Breast epithelium (tissue), 4 donors: ENCODE results near the gene KIAA2012. TPM values are rescaled to one million over a fixed set of nuclear protein-coding genes. Genes with fewer than 3 reads are reported as not detected.

ENCODE experiments used
- DNase-seq, 2 donors: peaks; one replicate each; pipeline ENCODE4 v3.0.0-alpha.2; 2019; ENCODE audit warnings: low spot score in 2 of 2
- H3K27ac ChIP-seq, 2 donors: fragments of 200-600 bp; sonication (generic) in 1 of 2; one replicate each; pipeline ENCODE4 v1.5.1; 2016 to 2019; ENCODE audit warnings: mild to moderate bottlenecking in 1 of 2
- H3K27me3 ChIP-seq, 2 donors: fragments of 200-600 bp; sonication (generic) in 1 of 2; one replicate each; pipeline versions ENCODE4 v1.5.1 to v1.6.0; 2017 to 2019; ENCODE audit warnings: control low read depth in 1 of 2, mild to moderate bottlenecking in 1 of 2
- H3K36me3 ChIP-seq: fragments of 200-600 bp; one replicate; pipeline ENCODE4 v1.5.1; 2019
- H3K4me1 ChIP-seq, 2 donors: fragments of 200-600 bp; sonication (generic); one replicate each; pipeline ENCODE4 v1.5.1; 2016 to 2019; ENCODE audit warnings: control low read depth in 1 of 2
- H3K4me3 ChIP-seq, 3 donors: fragments of 200-600 bp; sonication (generic); 1 replicate in 2 of 3; 2 replicates in 1 of 3; pipeline ENCODE4 v1.5.1; 2016 to 2019; ENCODE audit warnings: mild to moderate bottlenecking in 3 of 3, moderate library complexity in 2 of 3
- H3K9me3 ChIP-seq, 2 donors: fragments of 200-600 bp; sonication (generic) in 1 of 2; one replicate each; pipeline ENCODE4 v1.5.1; 2016 to 2019; ENCODE audit warnings: control low read depth in 1 of 2
- CTCF ChIP-seq, 3 donors: fragments of 450-650 bp; IDR thresholded peaks; one replicate each; pipeline ENCODE4 v1.5.1; 2016 to 2017; ENCODE audit warnings: antibody characterized with exemption in 3 of 3, mild to moderate bottlenecking in 3 of 3, moderate library complexity in 3 of 3
- POLR2A ChIP-seq: fragments of 450-650 bp; IDR thresholded peaks from one replicate; pipeline ENCODE4 v1.6.1; 2016; ENCODE audit warnings: antibody characterized with exemption, mild to moderate bottlenecking, moderate library complexity
- POLR2AphosphoS5 ChIP-seq, 3 donors: sonication (generic); formaldehyde crosslinking; IDR thresholded peaks; one replicate each; pipeline ENCODE4 v1.6.1; 2017; ENCODE audit warnings: antibody characterized with exemption in 3 of 3
- intact Hi-C: fragments of 100-400 bp; cut with DNase I; formaldehyde crosslinking; loops from one replicate; pipeline ENCODE4 v1.15.1; 2023; ENCODE audit warnings: low total_unique reads
- total RNA-seq, 3 donors: library from RNA; depleted of rRNA; stranded (reverse); fragments of >200 nt; gene quantifications; one replicate each; pipeline ENCODE4 v1.1.0, GENCODE V29; 2016

The KIAA2012 gene
- total RNA-seq, 3 donors from 2014 or later: not detected

- no peak for TF ChIP-seq CTCF (IDR thresholded peaks at IDR 0.05)
- no peak for TF ChIP-seq POLR2A
- TF ChIP-seq POLR2AphosphoS5 (IDR thresholded peaks at IDR 0.05): no peak
- no peaks in the 10 kb centered on the region for H3K36me3 ChIP-seq
- no peak for DNase-seq
- H3K4me3 ChIP-seq: no peak overlapping the region
- H3K27me3 ChIP-seq: no peaks in the 10 kb centered on the region
- H3K9me3 ChIP-seq: no peaks in the 10 kb centered on the region
- H3K4me1 ChIP-seq: no peaks in the 10 kb centered on the region
- H3K27ac ChIP-seq: no peak overlapping the region
- intact Hi-C loops: no loop called here
Observed at GRCh38 chr2:202124286-202124685, 51.2 kb downstream of the KIAA2012 start.

DNA sequence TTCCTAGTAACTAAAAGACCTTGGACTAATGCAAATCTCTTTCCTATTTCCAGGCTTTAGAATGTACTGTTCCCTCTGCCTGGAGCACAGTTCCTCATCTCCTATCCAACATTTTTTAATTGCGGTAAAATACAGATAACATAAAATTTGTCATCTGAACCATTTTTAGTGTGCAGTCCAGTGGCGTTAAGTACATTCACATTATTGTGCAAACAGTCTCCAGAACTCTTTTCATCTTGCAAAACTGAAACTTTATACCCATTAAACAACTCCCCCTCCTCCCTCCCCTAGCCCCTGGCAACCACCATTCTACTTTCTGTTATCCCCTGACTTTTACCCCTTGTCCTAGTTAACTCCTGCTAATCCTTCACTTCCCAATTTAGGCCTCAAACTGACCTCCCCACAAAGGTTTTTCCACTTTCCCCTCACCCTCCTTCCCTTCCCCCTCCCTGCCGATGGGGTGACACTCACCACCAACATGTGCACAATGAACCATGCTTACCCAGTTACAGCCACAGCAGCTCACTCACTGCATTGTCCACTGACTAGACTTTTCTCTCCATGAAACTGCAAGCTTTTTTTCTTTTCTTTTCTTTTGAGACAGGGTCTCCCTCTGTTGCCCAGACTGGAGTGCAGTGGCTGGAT, 54.8 kb downstream of the KIAA2012 start:
- Histone ChIP-seq H3K27me3 (no peaks in the 10 kb centered on the region), H3K4me3 (no peak overlapping the region), H3K27ac (no peak overlapping the region), H3K4me1 (no peaks in the 10 kb centered on the region), H3K36me3 (no peaks in the 10 kb centered on the region), H3K9me3 (no peaks in the 10 kb centered on the region)
- no peak for DNase-seq
- TF ChIP-seq POLR2A (no peak), POLR2AphosphoS5 (IDR thresholded peaks at IDR 0.05) (no peak), CTCF (IDR thresholded peaks at IDR 0.05) (no peak)
- intact Hi-C loops: no loop called here

- DNase-seq: no peak
- intact Hi-C loops: no loop called here
- Histone ChIP-seq H3K9me3 (no peaks in the 10 kb centered on the region), H3K36me3 (no peaks in the 10 kb centered on the region), H3K27ac (no peak overlapping the region), H3K27me3 (no peaks in the 10 kb centered on the region), H3K4me1 (no peaks in the 10 kb centered on the region), H3K4me3 (no peak overlapping the region)
- TF ChIP-seq POLR2AphosphoS5 (IDR thresholded peaks at IDR 0.05) (no peak), CTCF (IDR thresholded peaks at IDR 0.05) (no peak), POLR2A (no peak)
Observed at GRCh38 chr2:202129841-202130240, 56.8 kb downstream of the KIAA2012 start.

DNA sequence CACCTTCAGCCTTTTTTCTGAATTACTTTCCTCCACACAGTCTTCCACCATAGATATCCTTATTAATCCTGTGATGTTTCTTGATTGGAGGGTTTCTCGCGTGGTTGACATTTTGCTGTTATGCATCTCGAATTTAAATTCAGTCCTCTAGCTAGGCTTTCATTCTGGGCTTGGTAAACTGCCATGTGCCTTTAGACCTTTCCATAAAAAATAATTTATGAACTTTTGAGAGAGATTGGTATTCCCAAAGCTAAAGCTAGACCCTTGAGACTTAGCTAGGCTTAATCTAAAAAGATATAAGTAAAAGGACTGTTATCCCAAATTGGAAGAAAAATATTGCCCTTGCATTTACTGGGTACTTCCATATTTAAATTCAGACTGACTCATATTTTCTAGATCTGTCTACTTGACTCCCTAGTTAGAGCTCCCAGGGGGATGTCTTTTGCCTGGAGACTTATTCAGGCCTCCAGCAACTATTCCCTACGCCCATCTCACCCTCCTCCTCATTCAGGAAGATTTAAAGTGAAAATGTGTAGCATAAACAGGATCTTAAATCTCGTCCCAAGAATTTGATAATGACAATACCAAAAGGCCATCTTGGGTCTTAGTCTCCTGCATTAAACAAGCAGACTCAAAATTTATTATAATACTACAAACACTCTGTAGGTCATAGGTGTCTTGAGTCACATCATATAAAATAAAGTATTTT, 60.3 kb downstream of the KIAA2012 start:
- no peaks in the 10 kb centered on the region for H3K27me3 ChIP-seq
- TF ChIP-seq POLR2A (no peak), CTCF (IDR thresholded peaks at IDR 0.05) (no peak), POLR2AphosphoS5 (IDR thresholded peaks at IDR 0.05) (no peak)
- H3K27ac ChIP-seq: no peak overlapping the region
- H3K4me3 ChIP-seq: no peak overlapping the region
- no peaks in the 10 kb centered on the region for H3K4me1 ChIP-seq
- DNase-seq: no peak
- intact Hi-C loops: no loop called here
- H3K9me3 ChIP-seq: no peaks in the 10 kb centered on the region
- H3K36me3 ChIP-seq: no peaks in the 10 kb centered on the region

DNA sequence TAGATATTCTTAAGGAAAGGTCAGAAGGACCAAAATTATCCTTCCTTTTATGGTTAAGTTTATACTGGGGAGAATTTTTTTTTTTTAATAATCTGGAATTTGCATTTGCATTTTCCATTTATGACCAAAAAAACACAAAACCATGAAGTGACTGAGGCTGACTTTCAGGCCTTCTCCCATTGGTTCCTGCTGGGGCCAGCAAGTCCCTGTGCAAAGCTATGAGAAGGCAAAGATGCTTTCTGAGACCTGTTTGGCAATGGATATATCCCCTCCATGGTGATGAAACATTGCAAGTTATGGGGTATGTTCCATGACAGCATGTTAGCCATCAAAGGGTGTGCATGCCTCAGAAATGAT, 60.8 kb downstream of the KIAA2012 start:
- intact Hi-C loops: no loop called here
- TF ChIP-seq POLR2A (no peak), CTCF (IDR thresholded peaks at IDR 0.05) (no peak), POLR2AphosphoS5 (IDR thresholded peaks at IDR 0.05) (no peak)
- Histone ChIP-seq H3K27me3 (no peaks in the 10 kb centered on the region), H3K36me3 (no peaks in the 10 kb centered on the region), H3K4me3 (no peak overlapping the region), H3K4me1 (no peaks in the 10 kb centered on the region), H3K9me3 (no peaks in the 10 kb centered on the region), H3K27ac (no peak overlapping the region)
- DNase-seq: no peak
